Suprapubic skin (tissue), 4 donors: ENCODE measurements around the gene IL32. TPM values are rescaled to one million over a fixed set of nuclear protein-coding genes. Genes with fewer than 3 reads are reported as not detected.

ENCODE experiments used
- DNase-seq, 2 donors: peaks; one replicate each; pipeline ENCODE4 v3.0.0-alpha.2; 2019; ENCODE audit warnings: low spot score in 2 of 2
- H3K27ac ChIP-seq: fragments of 200-600 bp; sonication (generic); one replicate; pipeline ENCODE4 v1.5.1; 2019
- H3K27me3 ChIP-seq: fragments of 200-600 bp; sonication (generic); one replicate; pipeline ENCODE4 v1.5.1; 2019
- H3K36me3 ChIP-seq: fragments of 200-600 bp; sonication (generic); one replicate; pipeline ENCODE4 v1.5.1; 2019
- H3K4me1 ChIP-seq: fragments of 200-600 bp; sonication (generic); one replicate; pipeline ENCODE4 v1.5.1; 2019
- H3K4me3 ChIP-seq: fragments of 200-600 bp; sonication (generic); one replicate; pipeline ENCODE4 v1.5.1; 2019; ENCODE audit warnings: mild to moderate bottlenecking
- H3K9me3 ChIP-seq: fragments of 200-600 bp; sonication (generic); one replicate; pipeline ENCODE4 v1.5.1; 2019
- CTCF ChIP-seq, 2 donors: fragments of 200-600 bp in 1 of 2; fragments of 450-650 bp in 1 of 2; sonication (generic) in 1 of 2; IDR thresholded peaks; one replicate each; pipeline ENCODE4 v1.5.1; 2016 to 2019; ENCODE audit warnings: antibody characterized with exemption in 2 of 2, mild to moderate bottlenecking in 1 of 2, moderate library complexity in 1 of 2
- EP300 ChIP-seq: sonication (generic); formaldehyde crosslinking; IDR thresholded peaks from one replicate; pipeline ENCODE4 v1.6.1; 2017; ENCODE audit warnings: antibody characterized with exemption
- POLR2A ChIP-seq, 2 donors: fragments of 450-650 bp; IDR thresholded peaks; one replicate each; pipeline ENCODE4 v1.6.1; 2017; ENCODE audit warnings: antibody characterized with exemption in 2 of 2, mild to moderate bottlenecking in 2 of 2, moderate library complexity in 2 of 2
- POLR2AphosphoS5 ChIP-seq, 3 donors: sonication (generic); formaldehyde crosslinking; IDR thresholded peaks; one replicate each; pipeline ENCODE4 v1.6.1; 2017; ENCODE audit warnings: antibody characterized with exemption in 3 of 3
- WGBS: methylation state at CpG from one replicate; pipeline ENCODE4 v1.1.5; 2018; 5-methylcytosine and 5-hydroxymethylcytosine counted together
- total RNA-seq, 4 donors: library from RNA; depleted of rRNA; stranded (reverse); fragments of >200 nt; gene quantifications; one replicate each; pipeline ENCODE4 v1.1.0, GENCODE V29; 2016

The IL32 gene
- total RNA-seq, 4 donors from 2014 or later: 2.6 to 11.9 (median 6.1) TPM

- peaks cover 63% of the 10 kb centered on the region for H3K4me1 ChIP-seq
- peaks cover 16% of the 10 kb centered on the region for H3K36me3 ChIP-seq
- peak overlapping the region; percentile 60 for H3K4me3 ChIP-seq
- under 1% methylated on average over 8 of the region's 8 CpGs for WGBS
- peak overlapping the region; percentile 90 for H3K27ac ChIP-seq
- no peaks in the 10 kb centered on the region for H3K9me3 ChIP-seq
- DNase-seq: peak; percentile 94 to 95
- no peak for TF ChIP-seq CTCF (IDR thresholded peaks at IDR 0.05)
- no peak for TF ChIP-seq EP300
- TF ChIP-seq POLR2A (IDR thresholded peaks at IDR 0.05): no peak
- peak in 1 of 3 donors; percentile 68 for TF ChIP-seq POLR2AphosphoS5 (IDR thresholded peaks at IDR 0.05)
- peaks cover 19% of the 10 kb centered on the region for H3K27me3 ChIP-seq
These were observed 43.2 kb upstream of the IL32 start for GRCh38 chr16:3022208-3022683.

- TF ChIP-seq EP300 (no peak), POLR2A (IDR thresholded peaks at IDR 0.05) (no peak), CTCF (IDR thresholded peaks at IDR 0.05) (no peak), POLR2AphosphoS5 (IDR thresholded peaks at IDR 0.05) (no peak)
- 13% methylated on average over 6 of the region's 8 CpGs for WGBS
- Histone ChIP-seq H3K4me1 (peaks cover 64% of the 10 kb centered on the region), H3K4me3 (peak overlapping the region; percentile 60), H3K27ac (peak overlapping the region; percentile 90), H3K27me3 (peaks cover 15% of the 10 kb centered on the region), H3K36me3 (peaks cover 19% of the 10 kb centered on the region), H3K9me3 (no peaks in the 10 kb centered on the region)
- no peak for DNase-seq
These were observed 42.6 kb upstream of the IL32 start for GRCh38 chr16:3022684-3023414.

- TF ChIP-seq POLR2A (IDR thresholded peaks at IDR 0.05) (no peak), CTCF (IDR thresholded peaks at IDR 0.05) (no peak), EP300 (no peak), POLR2AphosphoS5 (IDR thresholded peaks at IDR 0.05) (no peak)
These were observed 42.1 kb upstream of the IL32 start for GRCh38 chr16:3023415-3023668.

GRCh38 chr16:3023669-3024478, 41.6 kb upstream of the IL32 start, which contains the start of the genes HCFC1R1 and THOC6:
Gene HCFC1R1 (minus strand): TSS chr16:3023942. CDS start chr16:3023941, 1 bp downstream.
Gene THOC6 (plus strand): TSS chr16:3024035. CDS start chr16:3024327, 292 bp downstream.
- peaks cover 19% of the 10 kb centered on the region for H3K36me3 ChIP-seq
- TF ChIP-seq CTCF (IDR thresholded peaks at IDR 0.05) (no peak), POLR2AphosphoS5 (IDR thresholded peaks at IDR 0.05) (peak; percentile 49 to 73 (median 53))
- H3K27me3 ChIP-seq: peaks cover 5% of the 10 kb centered on the region
- H3K27ac ChIP-seq: peak within 1 kb of the TSS; percentile 90
- no peaks in the 10 kb centered on the region for H3K9me3 ChIP-seq
- H3K4me1 ChIP-seq: peaks cover 68% of the 10 kb centered on the region
- WGBS: 0% methylated on average over 31 of the region's 69 CpGs
- DNase-seq: peak; percentile 98
- H3K4me3 ChIP-seq: peak within 1 kb of the TSS; percentile 60

More at GRCh38 chr16:3023415-3023668, 42.1 kb upstream of the IL32 start:
- WGBS: 5% methylated on average over 3 of the region's 6 CpGs
- Histone ChIP-seq H3K4me3 (peak overlapping the region; percentile 60), H3K36me3 (peaks cover 19% of the 10 kb centered on the region), H3K4me1 (peaks cover 64% of the 10 kb centered on the region), H3K27ac (peak overlapping the region; percentile 90), H3K9me3 (no peaks in the 10 kb centered on the region), H3K27me3 (peaks cover 10% of the 10 kb centered on the region)
- no peak for DNase-seq
